Coronary artery (tissue), 2 donors: ENCODE results near the gene PDZRN3.

Experiments used
- DNase-seq: peaks from one replicate; pipeline ENCODE4 v3.0.0-alpha.2; 2017; ENCODE audit warnings: low spot score
- H3K27ac ChIP-seq, 2 donors: fragments of 200-600 bp; sonication (generic); one replicate each; pipeline ENCODE4 v1.5.1; 2016 to 2019
- H3K4me3 ChIP-seq: fragments of 200-600 bp; sonication (generic); 2 replicates; pipeline ENCODE4 v1.5.1; 2016; ENCODE audit warnings: mild to moderate bottlenecking, moderate library complexity
- TF ChIP-seq, protein P1 (sequence below): fragments of 200-600 bp; sonication (generic); IDR thresholded peaks from one replicate; pipeline ENCODE4 v1.5.1; 2019; ENCODE audit warnings: antibody characterized with exemption

PDZRN3 gene

DNA sequence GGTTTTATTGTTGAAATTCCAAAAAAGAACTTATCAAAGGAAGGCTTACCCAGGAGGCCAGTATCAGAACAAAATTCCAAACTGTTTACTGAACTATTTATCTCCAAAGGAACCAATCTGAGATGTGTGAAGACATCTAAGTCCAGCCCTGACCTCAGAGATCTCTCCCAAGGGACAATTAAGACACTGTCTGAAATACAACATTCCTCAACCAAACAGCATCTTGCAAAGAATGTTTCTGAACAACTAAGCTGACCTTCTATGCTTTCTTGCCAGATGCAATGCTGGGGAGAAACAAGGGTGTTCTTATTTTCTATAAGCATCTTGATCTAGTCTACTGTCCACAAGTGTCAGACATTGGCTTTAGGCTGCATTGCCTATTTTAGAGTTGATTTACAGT is 13.6 kb downstream of the PDZRN3 start:
- no peak for DNase-seq
- no peak overlapping the region for H3K4me3 ChIP-seq
- TF ChIP-seq, protein P1, sequence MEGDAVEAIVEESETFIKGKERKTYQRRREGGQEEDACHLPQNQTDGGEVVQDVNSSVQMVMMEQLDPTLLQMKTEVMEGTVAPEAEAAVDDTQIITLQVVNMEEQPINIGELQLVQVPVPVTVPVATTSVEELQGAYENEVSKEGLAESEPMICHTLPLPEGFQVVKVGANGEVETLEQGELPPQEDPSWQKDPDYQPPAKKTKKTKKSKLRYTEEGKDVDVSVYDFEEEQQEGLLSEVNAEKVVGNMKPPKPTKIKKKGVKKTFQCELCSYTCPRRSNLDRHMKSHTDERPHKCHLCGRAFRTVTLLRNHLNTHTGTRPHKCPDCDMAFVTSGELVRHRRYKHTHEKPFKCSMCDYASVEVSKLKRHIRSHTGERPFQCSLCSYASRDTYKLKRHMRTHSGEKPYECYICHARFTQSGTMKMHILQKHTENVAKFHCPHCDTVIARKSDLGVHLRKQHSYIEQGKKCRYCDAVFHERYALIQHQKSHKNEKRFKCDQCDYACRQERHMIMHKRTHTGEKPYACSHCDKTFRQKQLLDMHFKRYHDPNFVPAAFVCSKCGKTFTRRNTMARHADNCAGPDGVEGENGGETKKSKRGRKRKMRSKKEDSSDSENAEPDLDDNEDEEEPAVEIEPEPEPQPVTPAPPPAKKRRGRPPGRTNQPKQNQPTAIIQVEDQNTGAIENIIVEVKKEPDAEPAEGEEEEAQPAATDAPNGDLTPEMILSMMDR: no peak
- H3K27ac ChIP-seq: peak overlapping the region in 1 of 2 donors; percentile 3

DNA sequence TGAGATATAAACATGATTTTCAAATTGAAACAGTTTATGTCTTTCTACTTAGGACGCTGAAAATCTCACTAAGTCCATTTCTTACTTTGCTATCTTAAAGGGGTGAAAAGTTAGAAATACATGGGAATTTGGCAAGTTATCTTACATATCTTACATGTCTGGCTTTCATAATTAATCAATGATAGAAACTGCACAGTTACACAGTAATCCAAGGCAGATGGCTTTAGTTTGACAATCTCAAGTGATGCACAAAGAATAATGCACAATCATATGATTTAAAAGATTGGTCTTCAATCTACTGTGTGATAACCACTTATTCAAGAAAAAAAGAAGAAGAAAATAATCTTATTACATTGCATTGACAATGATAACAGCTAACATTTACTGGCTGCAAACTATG is 14.2 kb downstream of the PDZRN3 start:
- Histone ChIP-seq H3K27ac (no peak overlapping the region), H3K4me3 (no peak overlapping the region)
- TF ChIP-seq, protein P1: no peak
- no peak for DNase-seq

DNA sequence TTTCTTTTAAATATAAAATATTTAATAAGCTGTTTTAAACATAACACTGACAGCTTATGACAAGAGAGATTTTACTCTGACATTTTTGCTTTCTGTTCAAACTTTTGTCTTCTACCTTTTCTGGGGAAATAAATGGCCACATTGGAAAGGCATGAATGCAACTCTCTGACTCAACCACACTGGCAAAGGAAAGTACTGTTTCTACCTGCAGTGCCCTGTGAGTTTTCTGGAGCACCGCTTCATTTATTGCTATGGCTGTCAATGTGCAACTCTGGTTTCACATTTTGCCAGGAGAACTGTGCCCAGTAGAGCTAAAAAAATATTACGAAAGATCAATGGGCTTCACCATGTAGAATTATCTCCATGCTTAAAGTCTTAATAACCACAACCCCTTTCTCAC is 15.1 kb downstream of the PDZRN3 start:
- H3K4me3 ChIP-seq: no peak overlapping the region
- TF ChIP-seq, protein P1: no peak
- no peak overlapping the region for H3K27ac ChIP-seq
- DNase-seq: no peak

DNA sequence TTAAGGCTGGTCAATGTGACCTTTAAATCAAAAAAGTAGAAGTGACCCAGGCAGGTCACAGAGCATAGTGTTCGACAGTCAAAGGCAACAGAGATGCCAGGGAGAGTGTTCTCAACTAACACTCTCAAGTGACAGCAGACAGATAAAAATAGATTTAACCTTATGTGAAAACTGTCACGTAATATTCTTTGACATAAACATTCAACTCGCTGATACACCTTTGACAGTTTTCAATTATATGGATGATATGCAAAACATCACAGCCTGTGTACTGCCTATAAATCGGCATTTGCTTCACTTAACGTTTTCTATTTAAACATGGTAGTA is 15.5 kb downstream of the PDZRN3 start:
- Histone ChIP-seq H3K4me3 (no peak overlapping the region), H3K27ac (no peak overlapping the region)
- DNase-seq: no peak
- TF ChIP-seq, protein P1: no peak

DNA sequence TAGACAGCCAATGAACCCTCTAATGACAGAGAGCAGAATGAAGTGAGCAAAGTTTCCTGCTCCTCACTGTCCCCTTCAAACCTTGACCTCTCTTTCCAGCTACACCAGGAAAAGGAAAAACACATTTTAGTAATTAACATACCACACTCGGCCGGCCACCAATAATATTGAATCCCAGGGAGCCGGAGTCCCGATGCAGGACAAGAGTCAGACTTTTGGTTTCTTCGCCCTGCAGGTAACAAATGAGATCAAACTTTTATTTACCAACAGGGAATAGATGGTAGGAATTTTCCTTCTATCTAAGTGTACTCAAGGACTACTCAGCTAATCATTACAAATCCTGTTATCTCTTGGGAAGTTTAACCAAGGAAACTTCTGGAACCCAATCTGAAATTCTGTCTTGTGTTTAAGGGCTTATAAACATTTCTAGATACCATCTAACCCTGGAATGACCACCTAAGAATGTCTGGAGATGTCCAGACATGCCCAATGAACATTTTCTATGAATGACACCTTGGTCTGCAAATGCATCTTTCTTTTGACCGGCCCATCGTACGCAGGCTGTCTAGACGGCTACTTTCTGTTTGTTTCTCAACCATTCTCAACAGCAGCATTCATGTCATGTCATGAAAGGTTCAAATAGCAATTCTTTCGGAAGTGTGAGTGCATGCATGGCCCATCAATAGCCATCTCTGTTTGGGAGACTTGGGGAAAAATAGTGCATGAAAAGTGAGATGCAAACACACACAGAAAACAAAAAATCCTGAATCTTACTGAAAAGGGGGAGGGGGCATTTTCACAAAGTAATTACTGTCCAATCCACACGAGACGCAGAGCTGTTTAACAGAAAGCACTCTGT is 16.1 kb downstream of the PDZRN3 start:
- TF ChIP-seq, protein P1: no peak
- DNase-seq: no peak
- Histone ChIP-seq H3K4me3 (no peak overlapping the region), H3K27ac (no peak overlapping the region)

DNA sequence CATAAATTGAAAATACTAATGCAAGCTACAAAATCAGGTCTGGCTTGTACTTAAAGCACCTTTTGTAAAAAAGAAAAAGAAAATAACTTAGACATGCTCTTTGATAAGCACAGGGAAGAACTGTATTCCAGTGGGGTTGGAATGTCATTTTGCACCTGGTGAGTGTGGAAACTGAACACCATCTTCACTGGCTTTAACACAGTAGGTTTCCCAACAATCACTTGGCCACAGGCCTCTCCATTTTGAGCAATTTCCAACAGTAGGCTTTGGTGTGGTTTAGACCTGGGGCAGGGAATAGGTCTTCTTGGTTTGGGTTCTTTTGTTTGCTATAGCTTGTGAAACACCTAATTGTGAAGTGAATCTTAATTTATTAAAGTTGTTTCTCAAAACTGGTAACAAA is 18.9 kb downstream of the PDZRN3 start:
- Histone ChIP-seq H3K4me3 (no peak overlapping the region), H3K27ac (peak overlapping the region in 1 of 2 donors; percentile 30)
- TF ChIP-seq, protein P1: no peak
- DNase-seq: no peak

DNA sequence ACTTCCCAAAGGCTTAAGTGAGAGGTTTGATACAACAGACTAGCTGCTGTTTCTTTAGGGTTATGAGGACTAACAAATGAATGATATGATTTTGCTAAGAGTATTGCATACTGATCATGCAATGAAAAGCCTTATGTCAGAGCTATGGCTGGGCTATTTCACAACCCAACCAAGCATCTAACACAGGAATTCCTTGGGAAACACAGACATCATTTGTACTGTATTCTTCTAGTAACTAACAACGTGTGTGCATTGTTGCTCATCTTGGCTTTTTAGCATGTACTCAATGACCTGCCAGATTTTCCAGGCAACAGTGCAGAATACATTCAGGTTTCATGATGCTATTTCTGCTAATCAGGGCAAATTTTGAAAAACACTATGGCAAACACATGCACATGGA is 19.3 kb downstream of the PDZRN3 start:
- no peak for DNase-seq
- peak overlapping the region in 1 of 2 donors; percentile 30 for H3K27ac ChIP-seq
- TF ChIP-seq, protein P1: no peak
- no peak overlapping the region for H3K4me3 ChIP-seq
